ENCODE data around the gene PVR. TPM values are rescaled to one million over a fixed set of nuclear protein-coding genes. Genes with fewer than 3 reads are reported as not detected.
A peak's percentile ranks its signal among the peaks of the same experiment; 100 is the strongest.
"Not testable (repeated sequence)": the region's sequence is repeated elsewhere in the genome, so short reads cannot be mapped to it uniquely, and the experiment has no call there.

PVR gene
- polyA plus RNA-seq, 1 of the 3 experiments (the other 2 are of a cell fraction) = 90.8 TPM

GRCh38 chr19:44625637-44626036 lies 18.1 kb upstream of the PVR start:
- DNase-seq; H3K4me3 ChIP-seq (ENCODE audit: low read depth in 2 of 2, low read length in 1 of 2); H2AFZ ChIP-seq (ENCODE audit: low read depth); POLR2A ChIA-PET; H3K9me2 ChIP-seq; H3K4me2 ChIP-seq; H3K9me3 ChIP-seq; H4K20me1 ChIP-seq (ENCODE audit: insufficient read depth); H3K79me2 ChIP-seq (ENCODE audit: insufficient read depth); H3K36me3 ChIP-seq (replicated peaks in 1 of 2; ENCODE audit: control insufficient read depth in 1 of 2, insufficient read depth in 2 of 2, low read length in 1 of 2); H3K27me3 ChIP-seq (ENCODE audit: insufficient read depth): not testable (repeated sequence)
- WGBS (ENCODE audit: low lambda C conversion rate) = 12% methylated on average over 4 of the region's 4 CpGs
- CTCF ChIA-PET = interaction anchor here (1.4 to 2.1 kb wide), 2 partner anchors 55 to 146 kb away, joined by 5 read pairs; no protein-coding TSS in a partner anchor
- Histone ChIP-seq H3K9ac (peak overlapping the region; percentile 19; the same call in 1 of the 2 replicates), H3F3A (replicated peaks; ENCODE audit: insufficient read depth) (peaks cover 13% of the 10 kb centered on the region), H3K4me1 (ENCODE audit: control insufficient read depth in 1 of 2, insufficient read depth in 2 of 2, low read depth in 1 of 2, low read length in 1 of 2) (0 out of 4 replicates have a peak, but pooled peaks cover 0 to 11% of the 10 kb centered on the region in 2 experiments), H3K27ac (ENCODE audit: low read depth in 2 of 2, low read length in 1 of 2) (peak overlapping the region in 1 of 2 experiments; percentile 78; a peak in 2 of 4 replicates)
- 0 out of 2 replicates have a peak, but pooled peaks have one; percentile 36 for TF ChIP-seq YY1 (IDR thresholded peaks at IDR 0.05; ENCODE audit: low read depth)

GRCh38 chr19:44626048-44626624 lies 17.6 kb upstream of the PVR start:
- H3K4me3 ChIP-seq (ENCODE audit: low read depth in 2 of 2, low read length in 1 of 2) = no peak overlapping the region
- POLR2A ChIA-PET = no interaction called here
- H3K9ac ChIP-seq = peak overlapping the region; percentile 19; the same call in 1 of the 2 replicates
- no peaks in the 10 kb centered on the region for H3K79me2 ChIP-seq (ENCODE audit: insufficient read depth)
- H3K9me2 ChIP-seq = no peaks in the 10 kb centered on the region
- no peak for DNase-seq
- 0 out of 4 replicates have a peak, but pooled peaks cover 0 to 11% of the 10 kb centered on the region in 2 experiments for H3K4me1 ChIP-seq (ENCODE audit: control insufficient read depth in 1 of 2, insufficient read depth in 2 of 2, low read depth in 1 of 2, low read length in 1 of 2)
- peak overlapping the region in 1 of 2 experiments; percentile 78; a peak in 2 of 4 replicates for H3K27ac ChIP-seq (ENCODE audit: low read depth in 2 of 2, low read length in 1 of 2)
- H2AFZ ChIP-seq (ENCODE audit: low read depth) = no peak overlapping the region
- no peaks in the 10 kb centered on the region for H3K36me3 ChIP-seq (replicated peaks in 1 of 2; ENCODE audit: control insufficient read depth in 1 of 2, insufficient read depth in 2 of 2, low read length in 1 of 2)
- peaks cover 13% of the 10 kb centered on the region for H3F3A ChIP-seq (replicated peaks; ENCODE audit: insufficient read depth)
- WGBS (ENCODE audit: low lambda C conversion rate) = 5% methylated on average over 1 of the region's 1 CpG
- CTCF ChIA-PET = interaction anchor here (1.1 to 2.1 kb wide), 5 partner anchors 14 to 145 kb away, joined by 4 to 5 read pairs (median 4); no protein-coding TSS in a partner anchor
- no peaks in the 10 kb centered on the region for H4K20me1 ChIP-seq (ENCODE audit: insufficient read depth)
- H3K4me2 ChIP-seq = 0 out of 2 replicates have a peak overlapping the region, but pooled peaks have one; percentile 10
- H3K27me3 ChIP-seq (ENCODE audit: insufficient read depth) = no peaks in the 10 kb centered on the region
- H3K9me3 ChIP-seq = no peaks in the 10 kb centered on the region
- TF ChIP-seq NRF1 (IDR thresholded peaks at IDR 0.05; ENCODE audit: low read depth, low read length) = no peak
- peak; percentile 96 for TF ChIP-seq TEAD4 (IDR thresholded peaks at IDR 0.05; ENCODE audit: borderline replicate concordance, insufficient read depth)
- TF ChIP-seq FOSL2 (IDR thresholded peaks at IDR 0.05; ENCODE audit: borderline replicate concordance, low read depth) = peak; percentile 93
- no peak for TF ChIP-seq GATA2 (CRISPR knock-in tag; IDR thresholded peaks at IDR 0.05)
- TF ChIP-seq, protein P1, sequence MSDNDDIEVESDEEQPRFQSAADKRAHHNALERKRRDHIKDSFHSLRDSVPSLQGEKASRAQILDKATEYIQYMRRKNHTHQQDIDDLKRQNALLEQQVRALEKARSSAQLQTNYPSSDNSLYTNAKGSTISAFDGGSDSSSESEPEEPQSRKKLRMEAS (IDR thresholded peaks at IDR 0.05; ENCODE audit: low read depth) = peak; percentile 39
- no peak for TF ChIP-seq RAD21 (IDR thresholded peaks at IDR 0.05; ENCODE audit: low read length)
- TF ChIP-seq, protein P2, sequence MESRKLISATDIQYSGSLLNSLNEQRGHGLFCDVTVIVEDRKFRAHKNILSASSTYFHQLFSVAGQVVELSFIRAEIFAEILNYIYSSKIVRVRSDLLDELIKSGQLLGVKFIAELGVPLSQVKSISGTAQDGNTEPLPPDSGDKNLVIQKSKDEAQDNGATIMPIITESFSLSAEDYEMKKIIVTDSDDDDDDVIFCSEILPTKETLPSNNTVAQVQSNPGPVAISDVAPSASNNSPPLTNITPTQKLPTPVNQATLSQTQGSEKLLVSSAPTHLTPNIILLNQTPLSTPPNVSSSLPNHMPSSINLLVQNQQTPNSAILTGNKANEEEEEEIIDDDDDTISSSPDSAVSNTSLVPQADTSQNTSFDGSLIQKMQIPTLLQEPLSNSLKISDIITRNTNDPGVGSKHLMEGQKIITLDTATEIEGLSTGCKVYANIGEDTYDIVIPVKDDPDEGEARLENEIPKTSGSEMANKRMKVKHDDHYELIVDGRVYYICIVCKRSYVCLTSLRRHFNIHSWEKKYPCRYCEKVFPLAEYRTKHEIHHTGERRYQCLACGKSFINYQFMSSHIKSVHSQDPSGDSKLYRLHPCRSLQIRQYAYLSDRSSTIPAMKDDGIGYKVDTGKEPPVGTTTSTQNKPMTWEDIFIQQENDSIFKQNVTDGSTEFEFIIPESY (IDR thresholded peaks at IDR 0.05; ENCODE audit: borderline replicate concordance, low read depth) = peak; percentile 75; the same call in 1 of the 2 replicates
- TF ChIP-seq FOXM1 (IDR thresholded peaks at IDR 0.05; ENCODE audit: low read depth) = no peak
- TF ChIP-seq IRF3 (IDR thresholded peaks at IDR 0.05; ENCODE audit: low read depth, low read length) = no peak
- TF ChIP-seq, protein P3, sequence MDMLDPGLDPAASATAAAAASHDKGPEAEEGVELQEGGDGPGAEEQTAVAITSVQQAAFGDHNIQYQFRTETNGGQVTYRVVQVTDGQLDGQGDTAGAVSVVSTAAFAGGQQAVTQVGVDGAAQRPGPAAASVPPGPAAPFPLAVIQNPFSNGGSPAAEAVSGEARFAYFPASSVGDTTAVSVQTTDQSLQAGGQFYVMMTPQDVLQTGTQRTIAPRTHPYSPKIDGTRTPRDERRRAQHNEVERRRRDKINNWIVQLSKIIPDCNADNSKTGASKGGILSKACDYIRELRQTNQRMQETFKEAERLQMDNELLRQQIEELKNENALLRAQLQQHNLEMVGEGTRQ (IDR thresholded peaks at IDR 0.05; ENCODE audit: borderline replicate concordance, low read depth, low read length) = no peak
- no peak for TF ChIP-seq YY1 (IDR thresholded peaks at IDR 0.05; ENCODE audit: low read depth)
- TF ChIP-seq RXRA (IDR thresholded peaks at IDR 0.05; ENCODE audit: borderline replicate concordance, low read depth) = peak; percentile 99
- TF ChIP-seq TAF1 (IDR thresholded peaks at IDR 0.05; ENCODE audit: borderline replicate concordance, low read depth, low read length) = no peak
- peak; percentile 68; the same call in 1 of the 2 replicates for TF ChIP-seq MEF2A (IDR thresholded peaks at IDR 0.05; ENCODE audit: borderline replicate concordance, low read depth)
- TF ChIP-seq, protein P4, sequence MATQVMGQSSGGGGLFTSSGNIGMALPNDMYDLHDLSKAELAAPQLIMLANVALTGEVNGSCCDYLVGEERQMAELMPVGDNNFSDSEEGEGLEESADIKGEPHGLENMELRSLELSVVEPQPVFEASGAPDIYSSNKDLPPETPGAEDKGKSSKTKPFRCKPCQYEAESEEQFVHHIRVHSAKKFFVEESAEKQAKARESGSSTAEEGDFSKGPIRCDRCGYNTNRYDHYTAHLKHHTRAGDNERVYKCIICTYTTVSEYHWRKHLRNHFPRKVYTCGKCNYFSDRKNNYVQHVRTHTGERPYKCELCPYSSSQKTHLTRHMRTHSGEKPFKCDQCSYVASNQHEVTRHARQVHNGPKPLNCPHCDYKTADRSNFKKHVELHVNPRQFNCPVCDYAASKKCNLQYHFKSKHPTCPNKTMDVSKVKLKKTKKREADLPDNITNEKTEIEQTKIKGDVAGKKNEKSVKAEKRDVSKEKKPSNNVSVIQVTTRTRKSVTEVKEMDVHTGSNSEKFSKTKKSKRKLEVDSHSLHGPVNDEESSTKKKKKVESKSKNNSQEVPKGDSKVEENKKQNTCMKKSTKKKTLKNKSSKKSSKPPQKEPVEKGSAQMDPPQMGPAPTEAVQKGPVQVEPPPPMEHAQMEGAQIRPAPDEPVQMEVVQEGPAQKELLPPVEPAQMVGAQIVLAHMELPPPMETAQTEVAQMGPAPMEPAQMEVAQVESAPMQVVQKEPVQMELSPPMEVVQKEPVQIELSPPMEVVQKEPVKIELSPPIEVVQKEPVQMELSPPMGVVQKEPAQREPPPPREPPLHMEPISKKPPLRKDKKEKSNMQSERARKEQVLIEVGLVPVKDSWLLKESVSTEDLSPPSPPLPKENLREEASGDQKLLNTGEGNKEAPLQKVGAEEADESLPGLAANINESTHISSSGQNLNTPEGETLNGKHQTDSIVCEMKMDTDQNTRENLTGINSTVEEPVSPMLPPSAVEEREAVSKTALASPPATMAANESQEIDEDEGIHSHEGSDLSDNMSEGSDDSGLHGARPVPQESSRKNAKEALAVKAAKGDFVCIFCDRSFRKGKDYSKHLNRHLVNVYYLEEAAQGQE (IDR thresholded peaks at IDR 0.05; ENCODE audit: low read depth, low read length) = peak; percentile 47; the same call in 1 of the 2 replicates
- TF ChIP-seq JUND (IDR thresholded peaks at IDR 0.05) = peak; percentile 91
- no peak; the same call in 1 of the 2 replicates for TF ChIP-seq ELF1 (IDR thresholded peaks at IDR 0.05)

Data from SK-N-SH (cell line).